Lung (tissue), 12 donors: ENCODE measurements around the gene FCER1G. TPM values are rescaled to one million over a fixed set of nuclear protein-coding genes. Genes with fewer than 3 reads are reported as not detected.
A peak's percentile ranks its signal among the peaks of the same experiment; 100 is the strongest.

ENCODE experiments used
- ATAC-seq: fragments of 200-7000 bp; cut with Tn5 transposase; one replicate; pipeline ENCODE4 v1.9.1; 2020; ENCODE audit warnings: moderate number of reproducible peaks; ENCODE audit not compliant: insufficient read depth, low FRiP score
- DNase-seq, 3 donors: peaks; one replicate each; pipeline ENCODE4 v3.0.0-alpha.2; 2013 to 2017
- H3K27ac ChIP-seq, 2 donors: one replicate each; pipeline ENCODE4 v1.5.1; 2013; ENCODE audit warnings: mild to moderate bottlenecking in 2 of 2, moderate library complexity in 2 of 2, control low read depth in 1 of 2, inconsistent platforms in 1 of 2, low read depth in 1 of 2, low read length in 1 of 2
- H3K27me3 ChIP-seq, 3 donors: one replicate each; pipeline ENCODE4 v1.5.1; 2013; ENCODE audit warnings: low read length in 2 of 3; ENCODE audit not compliant: control insufficient read depth in 3 of 3, insufficient read depth in 3 of 3
- H3K36me3 ChIP-seq, 4 donors: one replicate each; pipeline ENCODE4 v1.5.1; 2013; ENCODE audit warnings: low read length in 4 of 4, mild to moderate bottlenecking in 1 of 4, moderate library complexity in 1 of 4; ENCODE audit not compliant: control insufficient read depth in 4 of 4, insufficient read depth in 4 of 4
- H3K4me1 ChIP-seq, 5 donors: one replicate each; pipeline ENCODE4 v1.5.1; 2013; ENCODE audit warnings: low read length in 5 of 5, mild to moderate bottlenecking in 2 of 5, moderate library complexity in 1 of 5; ENCODE audit not compliant: control insufficient read depth in 5 of 5, insufficient read depth in 5 of 5
- H3K4me3 ChIP-seq: one replicate; pipeline ENCODE4 v1.5.1; 2013; ENCODE audit warnings: mild to moderate bottlenecking, control low read depth, moderate library complexity
- H3K9ac ChIP-seq, 2 donors: one replicate each; pipeline ENCODE4 v1.5.1; 2013; ENCODE audit warnings: low read length in 2 of 2, control low read depth in 1 of 2; ENCODE audit not compliant: insufficient read depth in 1 of 2
- H3K9me3 ChIP-seq, 4 donors: one replicate each; pipeline ENCODE4 v1.5.1; 2013; ENCODE audit warnings: low read length in 3 of 4, mild to moderate bottlenecking in 1 of 4, moderate library complexity in 1 of 4; ENCODE audit not compliant: control insufficient read depth in 4 of 4, insufficient read depth in 3 of 4
- WGBS, 2 donors: extraction: QIAGEN DNeasy Blood & Tissue Kit; methylation state at CpG; one replicate each; pipeline ENCODE4 v1.1.7; 2013; 5-methylcytosine and 5-hydroxymethylcytosine counted together
- polyA plus RNA-seq, 2 donors: library from polyadenylated mRNA; stranded (reverse); fragments of 200-250 nt; gene quantifications; one replicate each; pipeline ENCODE4 v1.2.1, GENCODE V29; 2013
- total RNA-seq, 2 donors: library from RNA; depleted of rRNA in 1 of 2; stranded (reverse); fragments of >200 nt in 1 of 2; gene quantifications; one replicate each; pipeline ENCODE4 v1.2.1, GENCODE V29; 2014 to 2021
- TF ChIP-seq, protein P1 (sequence below): IDR thresholded peaks from 2 replicates; pipeline ENCODE4 v1.5.1; 2012; ENCODE audit warnings: mild to moderate bottlenecking; ENCODE audit errors: control extremely low read depth, extremely low read depth
- donor health status: control.
- donor health status: control.
- donor health status: Bipolar disorder and iron deficiency.
- donor health status: healthy.
- donor health status: DM: yes; HTN: yes; CAD: no.

The FCER1G gene
- total and polyA plus RNA-seq, 4 donors = 41.6 to 1,998 (median 222) TPM

DNA sequence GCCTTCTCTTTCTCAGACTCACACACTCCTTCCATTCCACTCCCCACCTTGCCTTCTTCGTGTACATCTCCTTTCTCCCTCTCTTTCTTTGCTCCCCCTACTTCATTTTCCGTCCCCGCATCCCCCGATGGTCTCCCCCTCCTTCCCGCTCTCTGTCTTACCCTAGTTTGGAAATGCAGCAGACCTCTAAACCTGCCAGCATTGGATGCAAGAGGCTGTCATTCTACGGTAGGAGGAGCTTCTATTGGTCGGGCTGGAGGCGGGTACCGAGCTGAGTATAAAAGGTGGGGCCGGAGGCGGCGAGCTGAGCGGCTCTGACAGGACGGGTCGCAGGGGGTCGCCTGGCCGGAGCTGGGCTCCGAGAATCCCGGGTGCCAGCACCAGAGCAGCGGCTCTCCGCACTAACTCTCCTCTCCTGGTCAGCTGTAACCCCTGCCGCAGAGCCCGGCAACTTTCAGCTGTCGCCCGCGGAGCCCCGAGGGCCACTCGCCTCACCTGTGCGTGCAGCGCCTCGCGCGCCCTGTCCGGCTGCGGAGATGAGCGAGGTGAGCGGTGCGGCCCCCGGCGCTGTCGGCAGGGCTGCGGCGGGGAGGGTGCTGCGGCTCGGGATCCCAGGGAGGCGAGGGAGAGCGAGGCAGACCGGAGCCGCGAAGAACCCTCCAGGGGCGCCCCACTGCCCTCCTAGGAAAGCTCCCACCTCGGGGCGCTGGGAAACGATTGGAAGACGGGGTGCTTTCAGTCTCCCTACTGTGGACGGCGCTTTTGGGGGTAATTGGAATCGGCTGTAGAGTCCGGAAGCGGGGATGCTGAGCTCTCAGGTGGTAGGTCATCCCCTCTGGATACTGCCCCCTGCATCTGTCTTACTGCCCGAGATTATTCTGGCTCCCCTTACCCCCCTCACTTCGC lies 43.6 kb downstream of the FCER1G start, which contains the start of gene PCP4L1:
TSS of gene PCP4L1 (plus strand) at position 307 of the 906 bp plus-strand sequence. CDS start at position 537, 230 bp downstream.
- ATAC-seq = peak; percentile 81
- Histone ChIP-seq H3K4me3 (peak within 1 kb of the TSS; percentile 28), H3K27me3 (peaks cover 0 to 23% (median 21%) of the 10 kb centered on the region in 3 donors), H3K9me3 (peaks cover 0 to 10% (median 2%) of the 10 kb centered on the region in 4 donors), H3K36me3 (no peaks in the 10 kb centered on the region), H3K4me1 (peaks cover 0 to 5% (median 0%) of the 10 kb centered on the region in 5 donors), H3K9ac (no peak within 1 kb of the TSS), H3K27ac (no peak within 1 kb of the TSS)
- peak; percentile 58 to 68 (median 58) for DNase-seq
- 1 to 3% methylated on average over 58 to 62 of the region's 62 CpGs for WGBS, 2 donors
- TF ChIP-seq, protein P1, sequence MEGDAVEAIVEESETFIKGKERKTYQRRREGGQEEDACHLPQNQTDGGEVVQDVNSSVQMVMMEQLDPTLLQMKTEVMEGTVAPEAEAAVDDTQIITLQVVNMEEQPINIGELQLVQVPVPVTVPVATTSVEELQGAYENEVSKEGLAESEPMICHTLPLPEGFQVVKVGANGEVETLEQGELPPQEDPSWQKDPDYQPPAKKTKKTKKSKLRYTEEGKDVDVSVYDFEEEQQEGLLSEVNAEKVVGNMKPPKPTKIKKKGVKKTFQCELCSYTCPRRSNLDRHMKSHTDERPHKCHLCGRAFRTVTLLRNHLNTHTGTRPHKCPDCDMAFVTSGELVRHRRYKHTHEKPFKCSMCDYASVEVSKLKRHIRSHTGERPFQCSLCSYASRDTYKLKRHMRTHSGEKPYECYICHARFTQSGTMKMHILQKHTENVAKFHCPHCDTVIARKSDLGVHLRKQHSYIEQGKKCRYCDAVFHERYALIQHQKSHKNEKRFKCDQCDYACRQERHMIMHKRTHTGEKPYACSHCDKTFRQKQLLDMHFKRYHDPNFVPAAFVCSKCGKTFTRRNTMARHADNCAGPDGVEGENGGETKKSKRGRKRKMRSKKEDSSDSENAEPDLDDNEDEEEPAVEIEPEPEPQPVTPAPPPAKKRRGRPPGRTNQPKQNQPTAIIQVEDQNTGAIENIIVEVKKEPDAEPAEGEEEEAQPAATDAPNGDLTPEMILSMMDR = no peak

DNA sequence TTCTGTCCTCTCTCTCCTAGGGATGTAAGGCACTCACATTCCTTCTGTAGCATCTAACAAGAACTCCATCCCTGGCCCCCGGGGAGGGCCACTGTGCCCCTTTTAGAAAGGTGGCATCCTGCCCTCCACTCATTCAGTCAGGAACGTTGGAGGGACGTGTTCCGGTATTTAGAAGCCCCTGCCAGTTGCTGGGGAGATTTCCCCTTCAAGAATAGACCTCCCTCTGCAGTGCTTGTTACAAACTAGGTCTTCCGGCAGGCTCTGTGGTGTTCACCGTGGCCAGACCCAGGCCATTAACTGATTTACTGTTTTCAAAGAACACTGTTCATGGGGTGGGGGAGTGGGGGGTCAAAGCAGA lies 44.2 kb downstream of the FCER1G start:
- H3K9me3 ChIP-seq = peaks cover 0 to 10% (median 2%) of the 10 kb centered on the region in 4 donors
- TF ChIP-seq, protein P1 = no peak
- H3K27me3 ChIP-seq = peaks cover 0 to 23% (median 21%) of the 10 kb centered on the region in 3 donors
- ATAC-seq (no peak), DNase-seq (no peak)
- no peak overlapping the region for H3K9ac ChIP-seq
- peaks cover 0 to 5% (median 0%) of the 10 kb centered on the region in 5 donors for H3K4me1 ChIP-seq
- no peak overlapping the region for H3K4me3 ChIP-seq
- H3K27ac ChIP-seq = no peak overlapping the region
- no peaks in the 10 kb centered on the region for H3K36me3 ChIP-seq
- 49 to 58% methylated on average over 6 of the region's 6 CpGs for WGBS, 2 donors

DNA sequence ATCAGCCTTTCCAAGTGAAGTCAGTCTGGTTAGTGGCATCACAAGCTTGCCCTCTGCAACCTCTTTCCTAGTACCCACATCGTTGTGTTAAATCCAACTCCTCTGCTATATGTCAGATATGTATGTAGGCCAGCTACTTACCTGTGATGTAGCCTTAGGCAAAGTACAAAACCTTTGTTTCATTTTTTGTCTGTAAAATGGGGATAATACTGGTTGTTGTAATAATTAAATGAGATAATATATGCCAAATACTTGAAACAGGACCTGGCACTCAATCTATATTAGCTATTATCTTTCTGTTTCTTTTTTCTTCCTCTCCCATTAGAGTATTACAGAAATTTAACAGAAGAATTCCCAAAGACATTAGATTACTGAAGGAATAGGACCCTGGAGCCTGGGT lies 44.7 kb downstream of the FCER1G start:
- Histone ChIP-seq H3K9me3 (peaks cover 0 to 10% (median 2%) of the 10 kb centered on the region in 4 donors), H3K27me3 (peaks cover 0 to 23% (median 21%) of the 10 kb centered on the region in 3 donors)
- 76% methylated on average over 1 of the region's 1 CpG for WGBS, 2 donors

More for the DNA sequence above, 44.7 kb downstream of the FCER1G start:
- ATAC-seq (no peak), DNase-seq (no peak)
- TF ChIP-seq, protein P1 = no peak
- no peak overlapping the region for H3K9ac ChIP-seq
- H3K36me3 ChIP-seq = no peaks in the 10 kb centered on the region
- H3K4me1 ChIP-seq = peaks cover 0 to 5% (median 0%) of the 10 kb centered on the region in 5 donors
- H3K27ac ChIP-seq = no peak overlapping the region
- H3K4me3 ChIP-seq = no peak overlapping the region
